HepG2 (cell line): ENCODE data around the gene HTRA2. TPM values are rescaled to one million over a fixed set of nuclear protein-coding genes. Genes with fewer than 3 reads are reported as not detected.

ENCODE experiments used
- IKZF1 ChIP-seq: fragments of 450-650 bp; IDR thresholded peaks from 2 replicates; pipeline ENCODE4 v1.7.1; 2016
- RFX1 ChIP-seq: fragments of 450-650 bp; IDR thresholded peaks from 2 replicates; pipeline ENCODE4 v1.6.1; 2017
- ZFP82 ChIP-seq: sonication (generic); formaldehyde crosslinking; IDR thresholded peaks from 2 replicates; pipeline ENCODE4 v1.5.1; 2020; ENCODE audit warnings: mild to moderate bottlenecking, missing genetic modification reagents, borderline replicate concordance
- ZFP90 ChIP-seq: sonication (generic); formaldehyde crosslinking; IDR thresholded peaks from 2 replicates; pipeline ENCODE4 v1.8.0; 2022; ENCODE audit warnings: missing genetic modification reagents, mild to moderate bottlenecking, inconsistent platforms, borderline replicate concordance
- ZNF367 ChIP-seq: sonication (generic); formaldehyde crosslinking; IDR thresholded peaks from 2 replicates; pipeline ENCODE4 v1.4.0; 2020; ENCODE audit warnings: missing genetic modification reagents, borderline replicate concordance
- ZNF543 ChIP-seq: sonication (generic); formaldehyde crosslinking; IDR thresholded peaks from 2 replicates; pipeline ENCODE4 v1.4.0; 2020; ENCODE audit warnings: mild to moderate bottlenecking, missing genetic modification reagents
- ZNF766 ChIP-seq: sonication (generic); formaldehyde crosslinking; IDR thresholded peaks from 2 replicates; pipeline ENCODE4 v1.5.0; 2020; ENCODE audit warnings: missing genetic modification reagents, borderline replicate concordance
- polyA plus RNA-seq, 8 experiments: library from polyadenylated mRNA; depleted of rRNA in 3 of 8; stranded (reverse) in 7 of 8; unstranded in 1 of 8; fragments of >200 nt; fragmentation: Illumina TruSeq in 4 of 8; extraction: Trizol in 4 of 8; gene quantifications; 2 replicates each; pipeline versions ENCODE4 v1.2.1 to v1.2.3, GENCODE V29; 2011 to 2016; ENCODE audit warnings: low read depth in 4 of 8, missing spikeins in 1 of 8, mixed read lengths in 1 of 8; ENCODE audit not compliant: insufficient read depth in 1 of 8
- total RNA-seq, 5 experiments: library from RNA; depleted of rRNA; stranded (reverse); fragments of >200 nt; fragmentation: Illumina TruSeq; extraction: Trizol; gene quantifications; 2 replicates each; pipeline ENCODE4 v1.2.3, GENCODE V29; 2016; ENCODE audit warnings: low read depth in 1 of 5
- TF ChIP-seq, protein P1 (sequence below): IDR thresholded peaks from 2 replicates; pipeline ENCODE4 v1.6.1; 2016; ENCODE audit warnings: low read depth, control low read depth
- TF ChIP-seq, protein P2 (sequence below): sonication (generic); formaldehyde crosslinking; IDR thresholded peaks from 2 replicates; pipeline ENCODE4 v1.4.0; 2020; ENCODE audit warnings: missing genetic modification reagents
- TF ChIP-seq, protein P3 (sequence below): sonication (generic); formaldehyde crosslinking; IDR thresholded peaks from 2 replicates; pipeline ENCODE4 v1.4.0; 2020; ENCODE audit warnings: missing genetic modification reagents, borderline replicate concordance

Gene HTRA2
- total and polyA plus RNA-seq, 2 of the 13 experiments (the other 11 are each of a cell fraction or from before 2014, with no cell fraction given) = 47.7 to 50.3 TPM

DNA sequence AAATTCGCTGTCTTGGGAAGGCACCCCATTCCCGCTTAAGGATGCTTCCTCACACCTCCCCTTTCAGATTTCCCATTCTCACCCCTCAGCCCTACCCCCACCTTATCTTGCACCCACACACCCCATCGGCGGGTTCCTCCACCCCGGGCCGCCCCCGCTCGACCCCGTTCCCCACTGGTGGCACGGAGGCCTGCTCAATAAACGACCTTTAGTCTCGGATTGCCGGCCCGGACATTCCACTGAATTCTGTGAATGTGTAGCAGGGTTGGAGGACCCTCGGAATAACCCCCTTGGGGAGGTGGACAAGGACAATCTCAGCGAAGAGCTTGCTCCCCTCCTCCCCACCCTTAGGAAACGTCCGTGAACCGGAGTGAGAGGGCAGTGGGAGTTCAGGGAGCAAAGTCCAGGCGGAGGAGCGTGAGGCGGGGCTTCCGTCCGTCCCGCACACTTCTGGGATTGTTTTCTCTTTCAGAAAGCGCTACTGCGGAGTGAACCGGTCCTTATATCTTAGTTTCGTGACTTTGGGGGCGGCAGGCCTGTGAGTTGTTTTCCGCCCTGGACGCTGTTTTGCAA is 27.5 kb upstream of the HTRA2 start (continued):
- TF ChIP-seq, protein P1, sequence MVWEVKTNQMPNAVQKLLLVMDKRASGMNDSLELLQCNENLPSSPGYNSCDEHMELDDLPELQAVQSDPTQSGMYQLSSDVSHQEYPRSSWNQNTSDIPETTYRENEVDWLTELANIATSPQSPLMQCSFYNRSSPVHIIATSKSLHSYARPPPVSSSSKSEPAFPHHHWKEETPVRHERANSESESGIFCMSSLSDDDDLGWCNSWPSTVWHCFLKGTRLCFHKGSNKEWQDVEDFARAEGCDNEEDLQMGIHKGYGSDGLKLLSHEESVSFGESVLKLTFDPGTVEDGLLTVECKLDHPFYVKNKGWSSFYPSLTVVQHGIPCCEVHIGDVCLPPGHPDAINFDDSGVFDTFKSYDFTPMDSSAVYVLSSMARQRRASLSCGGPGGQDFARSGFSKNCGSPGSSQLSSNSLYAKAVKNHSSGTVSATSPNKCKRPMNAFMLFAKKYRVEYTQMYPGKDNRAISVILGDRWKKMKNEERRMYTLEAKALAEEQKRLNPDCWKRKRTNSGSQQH (CRISPR knock-in tag) = no peak; the same call in 1 of the 2 replicates
- peak; percentile 44 for TF ChIP-seq ZNF543 (CRISPR knock-in tag)
- TF ChIP-seq IKZF1 = no peak
- no peak for TF ChIP-seq RFX1
- TF ChIP-seq, protein P2, sequence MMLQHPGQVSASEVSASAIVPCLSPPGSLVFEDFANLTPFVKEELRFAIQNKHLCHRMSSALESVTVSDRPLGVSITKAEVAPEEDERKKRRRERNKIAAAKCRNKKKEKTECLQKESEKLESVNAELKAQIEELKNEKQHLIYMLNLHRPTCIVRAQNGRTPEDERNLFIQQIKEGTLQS (CRISPR knock-in tag) = no peak; the same call in 1 of the 2 replicates
- TF ChIP-seq, protein P3, sequence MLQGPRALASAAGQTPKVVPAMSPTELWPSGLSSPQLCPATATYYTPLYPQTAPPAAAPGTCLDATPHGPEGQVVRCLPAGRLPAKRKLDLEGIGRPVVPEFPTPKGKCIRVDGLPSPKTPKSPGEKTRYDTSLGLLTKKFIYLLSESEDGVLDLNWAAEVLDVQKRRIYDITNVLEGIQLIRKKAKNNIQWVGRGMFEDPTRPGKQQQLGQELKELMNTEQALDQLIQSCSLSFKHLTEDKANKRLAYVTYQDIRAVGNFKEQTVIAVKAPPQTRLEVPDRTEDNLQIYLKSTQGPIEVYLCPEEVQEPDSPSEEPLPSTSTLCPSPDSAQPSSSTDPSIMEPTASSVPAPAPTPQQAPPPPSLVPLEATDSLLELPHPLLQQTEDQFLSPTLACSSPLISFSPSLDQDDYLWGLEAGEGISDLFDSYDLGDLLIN = no peak
- no peak for TF ChIP-seq ZFP90
- no peak; the same call in 1 of the 2 replicates for TF ChIP-seq ZNF766 (CRISPR knock-in tag)
- TF ChIP-seq ZNF367 (CRISPR knock-in tag) = no peak
- no peak for TF ChIP-seq ZFP82
